ENCODE measurements around the gene FAF1.

DNA sequence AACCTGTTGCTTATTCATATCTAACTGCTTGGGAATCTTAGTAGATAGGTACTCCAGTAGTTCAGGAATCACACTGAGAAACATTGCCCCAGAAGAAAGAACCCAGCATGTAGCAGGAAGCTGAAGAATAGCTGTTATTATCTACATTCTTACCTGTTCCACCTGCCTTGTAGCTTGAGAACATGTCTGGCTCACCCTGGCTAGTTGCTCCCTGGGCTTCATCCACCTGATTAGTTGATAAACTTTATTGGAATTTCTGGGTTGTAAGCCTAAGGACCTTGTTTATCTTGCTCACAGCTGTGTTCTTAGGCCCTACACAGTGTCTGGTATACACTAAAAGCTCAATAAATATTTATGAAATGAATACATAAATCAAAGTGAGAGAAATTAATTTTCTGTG, 430.6 kb downstream of the FAF1 start:
- TF ChIP-seq, protein P1, sequence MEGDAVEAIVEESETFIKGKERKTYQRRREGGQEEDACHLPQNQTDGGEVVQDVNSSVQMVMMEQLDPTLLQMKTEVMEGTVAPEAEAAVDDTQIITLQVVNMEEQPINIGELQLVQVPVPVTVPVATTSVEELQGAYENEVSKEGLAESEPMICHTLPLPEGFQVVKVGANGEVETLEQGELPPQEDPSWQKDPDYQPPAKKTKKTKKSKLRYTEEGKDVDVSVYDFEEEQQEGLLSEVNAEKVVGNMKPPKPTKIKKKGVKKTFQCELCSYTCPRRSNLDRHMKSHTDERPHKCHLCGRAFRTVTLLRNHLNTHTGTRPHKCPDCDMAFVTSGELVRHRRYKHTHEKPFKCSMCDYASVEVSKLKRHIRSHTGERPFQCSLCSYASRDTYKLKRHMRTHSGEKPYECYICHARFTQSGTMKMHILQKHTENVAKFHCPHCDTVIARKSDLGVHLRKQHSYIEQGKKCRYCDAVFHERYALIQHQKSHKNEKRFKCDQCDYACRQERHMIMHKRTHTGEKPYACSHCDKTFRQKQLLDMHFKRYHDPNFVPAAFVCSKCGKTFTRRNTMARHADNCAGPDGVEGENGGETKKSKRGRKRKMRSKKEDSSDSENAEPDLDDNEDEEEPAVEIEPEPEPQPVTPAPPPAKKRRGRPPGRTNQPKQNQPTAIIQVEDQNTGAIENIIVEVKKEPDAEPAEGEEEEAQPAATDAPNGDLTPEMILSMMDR (IDR thresholded peaks at IDR 0.05; ENCODE audit: low read depth, low read length, missing input control), result no peak
- TF ChIP-seq FOXA1 (IDR thresholded peaks at IDR 0.05), result no peak
- TF ChIP-seq, protein P2, sequence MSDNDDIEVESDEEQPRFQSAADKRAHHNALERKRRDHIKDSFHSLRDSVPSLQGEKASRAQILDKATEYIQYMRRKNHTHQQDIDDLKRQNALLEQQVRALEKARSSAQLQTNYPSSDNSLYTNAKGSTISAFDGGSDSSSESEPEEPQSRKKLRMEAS (IDR thresholded peaks at IDR 0.05), result no peak
- no peak for TF ChIP-seq SP1 (IDR thresholded peaks at IDR 0.05)
- TF ChIP-seq, protein P3, sequence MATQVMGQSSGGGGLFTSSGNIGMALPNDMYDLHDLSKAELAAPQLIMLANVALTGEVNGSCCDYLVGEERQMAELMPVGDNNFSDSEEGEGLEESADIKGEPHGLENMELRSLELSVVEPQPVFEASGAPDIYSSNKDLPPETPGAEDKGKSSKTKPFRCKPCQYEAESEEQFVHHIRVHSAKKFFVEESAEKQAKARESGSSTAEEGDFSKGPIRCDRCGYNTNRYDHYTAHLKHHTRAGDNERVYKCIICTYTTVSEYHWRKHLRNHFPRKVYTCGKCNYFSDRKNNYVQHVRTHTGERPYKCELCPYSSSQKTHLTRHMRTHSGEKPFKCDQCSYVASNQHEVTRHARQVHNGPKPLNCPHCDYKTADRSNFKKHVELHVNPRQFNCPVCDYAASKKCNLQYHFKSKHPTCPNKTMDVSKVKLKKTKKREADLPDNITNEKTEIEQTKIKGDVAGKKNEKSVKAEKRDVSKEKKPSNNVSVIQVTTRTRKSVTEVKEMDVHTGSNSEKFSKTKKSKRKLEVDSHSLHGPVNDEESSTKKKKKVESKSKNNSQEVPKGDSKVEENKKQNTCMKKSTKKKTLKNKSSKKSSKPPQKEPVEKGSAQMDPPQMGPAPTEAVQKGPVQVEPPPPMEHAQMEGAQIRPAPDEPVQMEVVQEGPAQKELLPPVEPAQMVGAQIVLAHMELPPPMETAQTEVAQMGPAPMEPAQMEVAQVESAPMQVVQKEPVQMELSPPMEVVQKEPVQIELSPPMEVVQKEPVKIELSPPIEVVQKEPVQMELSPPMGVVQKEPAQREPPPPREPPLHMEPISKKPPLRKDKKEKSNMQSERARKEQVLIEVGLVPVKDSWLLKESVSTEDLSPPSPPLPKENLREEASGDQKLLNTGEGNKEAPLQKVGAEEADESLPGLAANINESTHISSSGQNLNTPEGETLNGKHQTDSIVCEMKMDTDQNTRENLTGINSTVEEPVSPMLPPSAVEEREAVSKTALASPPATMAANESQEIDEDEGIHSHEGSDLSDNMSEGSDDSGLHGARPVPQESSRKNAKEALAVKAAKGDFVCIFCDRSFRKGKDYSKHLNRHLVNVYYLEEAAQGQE (IDR thresholded peaks at IDR 0.05), result no peak

Data from liver (tissue), 3 donors.